ENCODE data around the gene FOXJ3. TPM values are rescaled to one million over a fixed set of nuclear protein-coding genes. Genes with fewer than 3 reads are reported as not detected.

The FOXJ3 gene
- total RNA-seq, 1 donor from 2014 or later: 45.0 TPM

DNA sequence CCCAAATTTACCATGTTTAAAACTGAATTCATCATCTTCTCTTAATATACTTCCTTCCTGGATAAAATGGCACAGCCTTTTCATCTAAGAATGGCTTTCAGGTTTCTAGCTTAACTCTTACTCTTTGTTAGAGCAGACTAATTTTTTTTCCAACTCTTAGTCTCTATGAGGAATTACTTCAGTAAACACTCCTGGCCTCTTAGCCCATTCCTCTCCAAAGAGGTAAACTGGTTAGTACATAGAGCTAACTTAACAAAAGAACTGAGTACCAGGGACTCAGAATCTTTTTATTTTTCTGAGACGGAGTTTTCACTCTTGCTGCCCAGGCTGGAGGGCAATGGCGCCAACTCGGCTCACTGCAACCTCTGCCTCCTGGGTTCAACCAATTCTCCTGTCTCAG lies 21.1 kb downstream of the FOXJ3 start:
- no peaks in the 10 kb centered on the region for H3K27me3 Mint-ChIP-seq (ENCODE audit: unreplicated experiment)
- H3K27ac Mint-ChIP-seq (ENCODE audit: unreplicated experiment): no peak overlapping the region
- no peaks in the 10 kb centered on the region for H3K9me3 Mint-ChIP-seq (ENCODE audit: unreplicated experiment)
- TF ChIP-seq, protein P1, sequence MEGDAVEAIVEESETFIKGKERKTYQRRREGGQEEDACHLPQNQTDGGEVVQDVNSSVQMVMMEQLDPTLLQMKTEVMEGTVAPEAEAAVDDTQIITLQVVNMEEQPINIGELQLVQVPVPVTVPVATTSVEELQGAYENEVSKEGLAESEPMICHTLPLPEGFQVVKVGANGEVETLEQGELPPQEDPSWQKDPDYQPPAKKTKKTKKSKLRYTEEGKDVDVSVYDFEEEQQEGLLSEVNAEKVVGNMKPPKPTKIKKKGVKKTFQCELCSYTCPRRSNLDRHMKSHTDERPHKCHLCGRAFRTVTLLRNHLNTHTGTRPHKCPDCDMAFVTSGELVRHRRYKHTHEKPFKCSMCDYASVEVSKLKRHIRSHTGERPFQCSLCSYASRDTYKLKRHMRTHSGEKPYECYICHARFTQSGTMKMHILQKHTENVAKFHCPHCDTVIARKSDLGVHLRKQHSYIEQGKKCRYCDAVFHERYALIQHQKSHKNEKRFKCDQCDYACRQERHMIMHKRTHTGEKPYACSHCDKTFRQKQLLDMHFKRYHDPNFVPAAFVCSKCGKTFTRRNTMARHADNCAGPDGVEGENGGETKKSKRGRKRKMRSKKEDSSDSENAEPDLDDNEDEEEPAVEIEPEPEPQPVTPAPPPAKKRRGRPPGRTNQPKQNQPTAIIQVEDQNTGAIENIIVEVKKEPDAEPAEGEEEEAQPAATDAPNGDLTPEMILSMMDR (IDR thresholded peaks at IDR 0.05; ENCODE audit: partially characterized antibody, unreplicated experiment): no peak
- DNase-seq: no peak
- no peak overlapping the region for H3K4me3 Mint-ChIP-seq (ENCODE audit: unreplicated experiment)
- H3K4me1 Mint-ChIP-seq (ENCODE audit: low read depth, unreplicated experiment): peaks cover 12% of the 10 kb centered on the region
- no peaks in the 10 kb centered on the region for H3K36me3 Mint-ChIP-seq (ENCODE audit: unreplicated experiment)

DNA sequence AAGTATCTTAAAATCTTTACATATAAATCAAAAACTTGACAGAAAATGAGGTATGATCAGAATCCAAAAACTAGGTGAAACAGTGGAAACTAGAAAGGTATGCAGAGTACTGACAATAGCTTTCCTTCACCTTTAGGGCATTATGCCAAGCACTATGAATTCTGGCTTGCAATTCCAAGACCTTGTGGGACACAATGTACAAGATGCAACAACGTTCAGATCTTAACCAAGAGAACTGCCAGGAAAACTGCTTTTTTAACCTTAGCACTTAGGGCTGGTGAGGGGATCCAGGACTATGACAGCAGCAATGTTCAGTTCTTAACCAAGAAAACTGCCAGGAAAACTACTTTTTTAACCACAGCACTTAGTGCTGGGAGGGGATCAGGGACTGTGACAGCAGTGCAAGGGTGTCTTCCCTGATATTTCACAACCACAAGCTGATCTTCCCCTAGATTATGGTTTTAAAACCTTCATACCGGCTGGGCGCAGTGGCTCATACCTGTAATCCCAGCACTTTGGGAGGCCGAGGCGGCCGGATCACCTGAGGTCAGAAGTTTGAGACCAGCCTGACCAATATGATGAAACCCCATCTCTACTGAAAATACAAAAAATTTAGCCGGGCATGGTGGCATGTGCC lies 22.3 kb downstream of the FOXJ3 start:
- H3K4me1 Mint-ChIP-seq (ENCODE audit: low read depth, unreplicated experiment): peaks cover 12% of the 10 kb centered on the region
- no peaks in the 10 kb centered on the region for H3K9me3 Mint-ChIP-seq (ENCODE audit: unreplicated experiment)
- DNase-seq: no peak
- H3K4me3 Mint-ChIP-seq (ENCODE audit: unreplicated experiment): no peak overlapping the region
- no peaks in the 10 kb centered on the region for H3K36me3 Mint-ChIP-seq (ENCODE audit: unreplicated experiment)
- no peak overlapping the region for H3K27ac Mint-ChIP-seq (ENCODE audit: unreplicated experiment)
- TF ChIP-seq, protein P1 (IDR thresholded peaks at IDR 0.05; ENCODE audit: partially characterized antibody, unreplicated experiment): no peak
- no peaks in the 10 kb centered on the region for H3K27me3 Mint-ChIP-seq (ENCODE audit: unreplicated experiment)

DNA sequence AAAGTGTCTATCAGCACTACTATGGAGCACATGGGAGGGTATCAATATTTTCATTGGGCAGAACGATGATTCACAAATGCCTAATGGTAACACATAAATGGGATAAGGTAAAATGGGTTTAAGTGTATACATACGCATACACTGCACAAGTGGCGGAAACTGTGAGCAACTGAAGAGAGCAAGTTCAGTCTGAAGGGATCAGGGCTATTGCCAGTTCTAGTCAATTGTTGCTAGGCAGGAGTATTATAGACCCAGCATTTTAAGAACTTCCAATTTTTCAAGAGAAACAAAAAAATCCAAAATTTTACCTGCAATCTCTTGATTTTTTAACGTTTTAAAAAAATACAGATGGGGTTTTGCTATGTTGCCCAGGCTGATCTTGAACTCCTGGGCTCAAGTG lies 23.1 kb downstream of the FOXJ3 start:
- Mint-ChIP-seq H3K27ac (ENCODE audit: unreplicated experiment) (no peak overlapping the region), H3K27me3 (ENCODE audit: unreplicated experiment) (no peaks in the 10 kb centered on the region), H3K4me1 (ENCODE audit: low read depth, unreplicated experiment) (peaks cover 12% of the 10 kb centered on the region), H3K36me3 (ENCODE audit: unreplicated experiment) (no peaks in the 10 kb centered on the region), H3K9me3 (ENCODE audit: unreplicated experiment) (no peaks in the 10 kb centered on the region), H3K4me3 (ENCODE audit: unreplicated experiment) (no peak overlapping the region)
- TF ChIP-seq, protein P1 (IDR thresholded peaks at IDR 0.05; ENCODE audit: partially characterized antibody, unreplicated experiment): no peak
- DNase-seq: no peak

DNA sequence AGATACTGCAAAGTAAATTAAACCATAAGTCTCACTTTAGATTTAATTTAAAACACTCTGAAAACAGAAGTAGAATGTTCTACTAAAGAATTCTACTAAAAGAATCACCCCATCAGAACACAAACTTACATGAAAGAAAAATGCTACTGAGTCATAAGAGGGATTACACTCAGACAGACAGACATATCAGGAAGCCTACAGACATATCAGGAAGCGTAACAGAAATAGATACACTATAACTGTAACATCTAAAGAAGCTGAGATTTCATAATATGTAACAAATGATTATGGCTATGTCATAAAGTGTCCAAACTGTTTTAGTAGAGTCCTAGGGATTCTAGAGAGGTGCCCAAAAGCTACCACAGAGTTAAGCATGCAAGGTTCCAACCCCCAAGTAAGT lies 23.9 kb downstream of the FOXJ3 start:
- Mint-ChIP-seq H3K27me3 (ENCODE audit: unreplicated experiment) (no peaks in the 10 kb centered on the region), H3K36me3 (ENCODE audit: unreplicated experiment) (no peaks in the 10 kb centered on the region), H3K4me1 (ENCODE audit: low read depth, unreplicated experiment) (peaks cover 12% of the 10 kb centered on the region), H3K27ac (ENCODE audit: unreplicated experiment) (no peak overlapping the region), H3K9me3 (ENCODE audit: unreplicated experiment) (no peaks in the 10 kb centered on the region), H3K4me3 (ENCODE audit: unreplicated experiment) (no peak overlapping the region)
- no peak for DNase-seq
- TF ChIP-seq, protein P1 (IDR thresholded peaks at IDR 0.05; ENCODE audit: partially characterized antibody, unreplicated experiment): no peak

DNA sequence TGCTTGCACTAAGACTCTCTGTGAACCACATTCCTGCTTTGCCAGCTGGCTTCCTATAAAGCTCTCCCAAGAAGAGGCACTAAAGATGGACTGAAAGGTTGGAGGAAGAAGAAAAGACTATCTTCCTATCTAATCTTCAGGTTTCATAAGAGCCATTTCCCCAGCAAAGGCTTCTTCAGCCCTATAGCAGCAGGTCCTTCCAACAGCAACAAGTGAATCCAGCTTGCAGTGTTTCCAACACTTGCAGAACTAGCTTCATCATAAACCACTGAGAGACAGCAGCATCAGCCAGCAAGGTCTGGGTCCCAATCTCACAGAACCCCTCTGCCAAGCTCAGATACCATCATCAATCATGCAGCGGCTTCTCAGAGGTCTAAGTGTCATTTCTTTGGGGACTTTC lies 28.1 kb downstream of the FOXJ3 start:
- peaks cover 5% of the 10 kb centered on the region for H3K4me1 Mint-ChIP-seq (ENCODE audit: low read depth, unreplicated experiment)
- H3K27ac Mint-ChIP-seq (ENCODE audit: unreplicated experiment): no peak overlapping the region
- H3K36me3 Mint-ChIP-seq (ENCODE audit: unreplicated experiment): peaks cover 17% of the 10 kb centered on the region
- peaks cover 2% of the 10 kb centered on the region for H3K9me3 Mint-ChIP-seq (ENCODE audit: unreplicated experiment)
- DNase-seq: no peak
- no peaks in the 10 kb centered on the region for H3K27me3 Mint-ChIP-seq (ENCODE audit: unreplicated experiment)
- TF ChIP-seq, protein P1 (IDR thresholded peaks at IDR 0.05; ENCODE audit: partially characterized antibody, unreplicated experiment): no peak
- no peak overlapping the region for H3K4me3 Mint-ChIP-seq (ENCODE audit: unreplicated experiment)
